ENCODE measurements around the gene CERS3.

Gene CERS3

DNA sequence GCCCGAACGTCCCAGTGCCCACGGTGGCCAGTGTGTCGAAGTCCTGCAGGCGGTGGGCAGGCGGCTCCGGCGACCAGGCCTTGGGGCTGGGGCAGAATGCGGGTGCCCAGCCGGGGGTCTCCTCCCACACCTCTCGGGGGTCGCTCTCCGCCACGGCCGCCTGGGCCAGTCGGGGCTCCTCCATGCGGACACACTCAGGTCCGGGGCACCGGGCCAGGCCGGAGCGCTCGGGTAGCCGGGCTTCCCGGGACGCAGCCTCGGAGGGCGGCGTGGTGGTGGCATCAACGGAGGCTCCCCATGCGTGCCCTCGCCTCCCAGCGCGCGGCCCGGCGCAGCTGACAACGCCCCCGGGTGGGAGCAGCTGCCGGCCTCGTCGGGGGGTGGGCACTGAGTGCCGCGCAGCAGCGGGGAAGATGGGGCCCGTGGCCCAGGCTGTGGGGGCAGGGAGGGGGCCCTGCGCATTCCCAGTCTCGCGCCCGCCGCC, 30.1 kb upstream of the CERS3 start:
- Histone ChIP-seq H3K27me3 (ENCODE audit: insufficient read depth, poor library complexity, severe bottlenecking) (no peaks in the 10 kb centered on the region), H3K27ac (replicated peaks) (no peak overlapping the region), H3K4me3 (replicated peaks; ENCODE audit: insufficient read depth, low read length) (no peak overlapping the region)
- TF ChIP-seq GABPA (IDR thresholded peaks at IDR 0.05; ENCODE audit: low read depth): no peak
- TF ChIP-seq CTCF (IDR thresholded peaks at IDR 0.05; ENCODE audit: insufficient read depth, low read length): no peak
- no peak for TF ChIP-seq SPI1 (IDR thresholded peaks at IDR 0.05; ENCODE audit: borderline replicate concordance, low read depth)
- TF ChIP-seq POLR2AphosphoS5 (IDR thresholded peaks at IDR 0.05; ENCODE audit: low read depth): no peak
- TF ChIP-seq, protein P1, sequence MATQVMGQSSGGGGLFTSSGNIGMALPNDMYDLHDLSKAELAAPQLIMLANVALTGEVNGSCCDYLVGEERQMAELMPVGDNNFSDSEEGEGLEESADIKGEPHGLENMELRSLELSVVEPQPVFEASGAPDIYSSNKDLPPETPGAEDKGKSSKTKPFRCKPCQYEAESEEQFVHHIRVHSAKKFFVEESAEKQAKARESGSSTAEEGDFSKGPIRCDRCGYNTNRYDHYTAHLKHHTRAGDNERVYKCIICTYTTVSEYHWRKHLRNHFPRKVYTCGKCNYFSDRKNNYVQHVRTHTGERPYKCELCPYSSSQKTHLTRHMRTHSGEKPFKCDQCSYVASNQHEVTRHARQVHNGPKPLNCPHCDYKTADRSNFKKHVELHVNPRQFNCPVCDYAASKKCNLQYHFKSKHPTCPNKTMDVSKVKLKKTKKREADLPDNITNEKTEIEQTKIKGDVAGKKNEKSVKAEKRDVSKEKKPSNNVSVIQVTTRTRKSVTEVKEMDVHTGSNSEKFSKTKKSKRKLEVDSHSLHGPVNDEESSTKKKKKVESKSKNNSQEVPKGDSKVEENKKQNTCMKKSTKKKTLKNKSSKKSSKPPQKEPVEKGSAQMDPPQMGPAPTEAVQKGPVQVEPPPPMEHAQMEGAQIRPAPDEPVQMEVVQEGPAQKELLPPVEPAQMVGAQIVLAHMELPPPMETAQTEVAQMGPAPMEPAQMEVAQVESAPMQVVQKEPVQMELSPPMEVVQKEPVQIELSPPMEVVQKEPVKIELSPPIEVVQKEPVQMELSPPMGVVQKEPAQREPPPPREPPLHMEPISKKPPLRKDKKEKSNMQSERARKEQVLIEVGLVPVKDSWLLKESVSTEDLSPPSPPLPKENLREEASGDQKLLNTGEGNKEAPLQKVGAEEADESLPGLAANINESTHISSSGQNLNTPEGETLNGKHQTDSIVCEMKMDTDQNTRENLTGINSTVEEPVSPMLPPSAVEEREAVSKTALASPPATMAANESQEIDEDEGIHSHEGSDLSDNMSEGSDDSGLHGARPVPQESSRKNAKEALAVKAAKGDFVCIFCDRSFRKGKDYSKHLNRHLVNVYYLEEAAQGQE (IDR thresholded peaks at IDR 0.05; ENCODE audit: insufficient replicate concordance, low read depth): no peak
- no peak for DNase-seq (ENCODE audit: low read depth in 1 of 2, low spot score in 1 of 2)

DNA sequence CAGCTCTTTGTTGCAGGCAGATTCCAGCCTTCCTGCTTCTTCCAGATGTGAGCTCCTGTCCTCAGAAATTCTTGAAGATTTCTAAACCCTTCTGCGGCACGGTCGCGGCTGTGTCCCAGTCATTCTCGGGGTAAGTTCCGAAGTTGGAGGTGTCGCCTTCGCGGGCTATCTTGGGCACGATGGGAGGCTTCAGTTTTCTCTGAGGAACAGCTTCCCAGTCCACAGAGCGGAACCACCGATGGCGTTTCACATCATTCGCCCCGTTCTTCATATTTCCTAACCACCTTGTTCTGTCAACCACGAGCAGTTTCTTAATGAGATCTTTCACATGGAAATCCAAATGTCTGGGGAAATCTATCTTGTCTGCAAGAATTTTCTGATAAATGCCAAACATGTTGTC, 24.7 kb upstream of the CERS3 start:
- TF ChIP-seq POLR2AphosphoS5 (IDR thresholded peaks at IDR 0.05; ENCODE audit: low read depth) (no peak), SPI1 (IDR thresholded peaks at IDR 0.05; ENCODE audit: borderline replicate concordance, low read depth) (no peak), CTCF (IDR thresholded peaks at IDR 0.05; ENCODE audit: insufficient read depth, low read length) (no peak), GABPA (IDR thresholded peaks at IDR 0.05; ENCODE audit: low read depth) (no peak)
- TF ChIP-seq, protein P1 (IDR thresholded peaks at IDR 0.05; ENCODE audit: insufficient replicate concordance, low read depth): no peak
- Histone ChIP-seq H3K4me3 (replicated peaks; ENCODE audit: insufficient read depth, low read length) (no peak overlapping the region), H3K27me3 (ENCODE audit: insufficient read depth, poor library complexity, severe bottlenecking) (no peaks in the 10 kb centered on the region), H3K27ac (replicated peaks) (peak overlapping the region; percentile 40)
- DNase-seq (ENCODE audit: low read depth in 1 of 2, low spot score in 1 of 2): peak; percentile 50 to 53

DNA sequence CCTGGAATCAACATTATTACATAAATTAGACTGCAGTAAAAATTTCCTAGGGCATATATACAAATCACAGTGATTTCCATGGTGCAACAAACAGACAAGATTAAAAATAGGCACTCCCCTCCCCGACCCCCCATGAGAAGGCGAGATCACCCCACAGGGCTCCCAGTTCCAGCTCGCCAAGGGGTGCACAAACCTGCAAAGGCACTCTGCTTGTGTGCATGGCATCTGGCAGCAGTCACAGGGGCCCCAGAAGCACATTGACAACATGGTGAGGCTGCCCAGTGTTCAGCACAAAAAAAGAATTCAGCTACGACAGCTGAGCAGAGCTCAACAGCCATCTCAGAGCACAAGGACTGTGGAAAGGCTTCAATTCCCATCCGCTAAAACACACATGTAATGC, 19.2 kb upstream of the CERS3 start:
- TF ChIP-seq GABPA (IDR thresholded peaks at IDR 0.05; ENCODE audit: low read depth) (no peak), POLR2AphosphoS5 (IDR thresholded peaks at IDR 0.05; ENCODE audit: low read depth) (no peak), SPI1 (IDR thresholded peaks at IDR 0.05; ENCODE audit: borderline replicate concordance, low read depth) (no peak), CTCF (IDR thresholded peaks at IDR 0.05; ENCODE audit: insufficient read depth, low read length) (no peak)
- TF ChIP-seq, protein P1 (IDR thresholded peaks at IDR 0.05; ENCODE audit: insufficient replicate concordance, low read depth): no peak
- DNase-seq (ENCODE audit: low read depth in 1 of 2, low spot score in 1 of 2): no peak
- Histone ChIP-seq H3K27me3 (ENCODE audit: insufficient read depth, poor library complexity, severe bottlenecking) (no peaks in the 10 kb centered on the region), H3K4me3 (replicated peaks; ENCODE audit: insufficient read depth, low read length) (no peak overlapping the region), H3K27ac (replicated peaks) (no peak overlapping the region)

Data from HL-60 (cell line).